ENCODE results near the gene KTN1.

Gene KTN1

DNA sequence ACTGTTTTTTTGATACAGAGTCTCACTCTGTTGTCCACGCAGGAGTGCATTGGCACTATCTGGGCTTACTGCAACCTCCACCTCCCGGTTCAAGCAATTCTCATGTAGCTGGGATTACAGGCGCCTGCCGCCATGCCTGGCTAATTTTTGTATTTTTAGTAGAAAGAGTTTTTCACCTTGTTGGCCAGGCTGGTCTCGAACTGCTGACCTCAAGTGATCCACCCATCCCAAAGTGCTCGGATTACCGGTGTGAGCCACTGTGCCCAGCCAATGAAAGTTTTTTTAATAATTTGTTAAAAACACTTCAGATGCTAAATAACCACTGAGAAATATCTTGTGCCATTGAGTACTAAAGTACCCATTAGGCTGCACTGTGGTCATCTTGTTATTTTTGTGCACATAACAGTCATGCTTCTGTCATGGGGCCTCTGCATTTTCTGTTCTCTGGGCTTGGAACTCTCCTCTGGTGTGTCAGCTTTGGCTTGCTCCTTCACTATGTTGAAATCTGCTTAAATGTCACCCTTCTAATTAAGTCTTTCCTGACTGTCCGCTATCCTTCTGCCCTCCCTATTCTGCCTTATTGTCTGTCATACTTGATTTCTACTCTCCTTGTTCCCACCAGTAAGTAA is 105.1 kb downstream of the KTN1 start:
- no peak for DNase-seq

DNA sequence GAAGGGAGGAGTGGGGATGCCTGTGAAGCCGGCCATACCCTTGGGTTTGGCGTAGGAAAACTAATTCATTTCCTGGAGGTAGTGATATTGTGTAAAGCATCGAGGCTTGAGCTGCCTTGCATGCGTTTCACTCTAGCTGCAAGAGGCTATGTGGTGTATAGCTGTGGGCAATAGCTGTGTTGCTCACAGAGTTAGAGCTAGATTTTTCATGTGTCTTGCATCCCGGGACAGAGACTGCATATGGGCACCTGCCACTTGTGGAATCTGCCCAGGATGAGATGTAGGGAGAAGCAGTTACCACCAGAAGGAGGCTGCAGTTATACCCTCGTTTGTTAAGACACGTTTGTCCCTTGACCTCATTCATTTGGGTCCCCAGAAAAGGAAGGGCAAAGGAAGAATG is 106.7 kb downstream of the KTN1 start:
- no peak for DNase-seq

DNA sequence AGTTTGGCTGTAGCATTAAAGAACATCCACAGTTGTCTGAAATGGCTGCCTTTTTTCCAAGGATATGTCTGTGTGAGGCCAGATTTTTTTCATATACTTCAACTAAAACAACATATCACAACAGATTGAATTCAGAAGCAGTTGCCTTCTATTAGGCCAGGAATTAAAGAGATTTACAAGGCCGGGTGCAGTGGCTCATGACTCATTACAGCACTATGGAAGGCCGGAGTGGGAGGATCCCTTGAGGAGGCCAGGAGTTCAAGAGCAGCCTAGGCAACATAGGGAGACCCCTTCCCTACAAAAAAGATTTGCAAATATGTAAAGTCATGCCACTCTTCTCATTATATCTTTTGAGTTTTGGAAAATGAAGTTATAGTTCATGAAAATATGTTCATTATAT is 108.6 kb downstream of the KTN1 start:
- DNase-seq = no peak

DNA sequence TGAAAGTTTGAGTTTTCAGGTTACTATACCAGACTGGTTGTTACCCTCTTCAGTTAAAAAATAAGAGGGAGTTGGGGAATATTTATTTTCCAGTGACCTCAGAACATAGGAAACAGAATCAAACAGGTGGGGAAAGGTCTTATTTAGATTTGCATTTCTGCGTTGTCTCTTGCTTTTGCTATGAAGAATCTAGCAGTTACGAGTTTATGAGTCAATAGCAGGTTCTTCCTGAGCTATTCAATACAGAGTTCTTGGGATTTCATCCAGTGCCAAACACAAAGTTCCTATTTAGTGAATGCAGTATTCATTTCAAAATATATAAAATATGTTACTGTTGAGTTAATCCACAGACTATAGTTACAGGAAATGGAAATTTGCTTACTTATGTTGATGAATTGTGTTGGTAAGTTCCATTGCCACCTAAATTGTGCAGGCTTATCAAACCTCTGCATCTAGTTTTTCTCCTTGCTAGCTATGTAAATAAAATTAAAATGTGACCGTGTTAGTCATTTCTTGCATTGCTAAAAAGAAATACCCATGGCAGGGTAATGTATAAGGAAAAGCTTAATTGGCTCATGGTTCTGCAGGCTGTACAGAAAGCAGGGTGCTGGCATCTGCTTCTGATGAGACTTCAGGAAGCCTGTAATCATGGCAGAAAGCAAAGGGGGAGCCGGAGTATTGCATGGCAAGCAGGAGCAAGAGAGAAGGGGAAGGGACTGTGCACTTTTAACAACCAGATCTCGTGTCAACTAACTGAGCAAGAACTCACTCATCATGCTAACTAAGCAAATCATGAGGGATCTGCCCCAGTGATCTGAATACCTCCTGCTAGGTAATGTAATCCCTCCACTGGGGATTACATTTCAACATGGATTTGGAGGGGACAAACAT is 110.2 kb downstream of the KTN1 start:
- DNase-seq = no peak

DNA sequence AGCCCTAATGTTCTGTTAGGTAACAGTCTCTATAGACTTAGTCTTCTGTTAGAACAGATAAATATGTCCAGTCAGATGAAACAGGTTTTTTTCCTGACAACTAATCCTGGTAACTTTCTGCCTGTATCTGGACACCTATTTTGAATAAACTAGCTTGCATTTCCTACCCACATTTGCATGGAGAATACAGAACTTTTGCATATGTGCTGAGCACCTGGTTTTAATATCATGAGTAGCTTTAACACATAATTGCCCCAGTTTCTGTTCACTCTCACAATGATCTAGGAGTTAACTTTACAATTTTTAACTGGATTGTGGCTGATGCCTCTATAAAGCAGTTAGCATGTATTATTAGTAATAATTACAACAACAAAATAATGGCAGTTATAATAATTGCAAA is 111.7 kb downstream of the KTN1 start:
- no peak for DNase-seq

DNA sequence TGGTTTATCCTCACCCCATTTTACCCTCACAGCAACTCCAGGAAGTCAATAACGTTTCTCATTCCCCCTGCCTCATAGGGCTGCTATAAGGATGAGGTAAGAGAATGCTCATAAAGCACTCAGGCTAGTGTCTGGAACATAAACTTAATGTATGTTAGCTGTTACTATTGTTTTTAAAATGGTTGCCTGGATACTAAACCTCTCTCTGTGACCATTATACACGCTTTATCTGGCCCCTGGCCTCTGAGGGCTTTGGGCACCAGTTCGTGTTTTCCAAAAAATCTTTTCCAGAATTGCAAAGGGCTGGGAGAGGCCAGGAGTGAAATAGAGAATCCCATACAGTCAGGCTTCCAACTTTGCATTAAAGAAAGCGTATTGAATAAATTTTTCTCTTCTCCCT is 113.9 kb downstream of the KTN1 start:
- no peak for DNase-seq

DNA sequence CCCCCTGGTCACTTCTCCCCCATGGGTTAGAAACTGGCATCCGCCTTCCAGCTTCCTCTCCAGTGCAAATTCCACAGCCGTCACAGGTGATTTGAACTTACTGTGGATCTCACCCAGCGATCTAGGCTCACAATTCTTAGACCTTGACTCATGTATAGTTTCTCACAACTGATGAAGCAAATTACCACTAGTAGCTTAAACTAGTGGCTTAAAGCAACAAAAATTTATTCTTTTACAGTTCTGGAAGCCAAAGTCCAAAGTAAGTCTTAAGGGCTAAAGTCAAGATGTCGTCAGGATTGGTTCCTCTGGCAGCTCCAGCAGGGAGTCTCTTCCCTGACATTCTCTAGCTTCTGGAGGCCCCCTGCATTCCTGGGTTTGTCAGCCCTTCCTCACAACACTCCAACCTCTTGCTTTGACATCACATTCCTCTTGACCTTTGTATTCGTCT is 117.4 kb downstream of the KTN1 start:
- DNase-seq = no peak

DNA sequence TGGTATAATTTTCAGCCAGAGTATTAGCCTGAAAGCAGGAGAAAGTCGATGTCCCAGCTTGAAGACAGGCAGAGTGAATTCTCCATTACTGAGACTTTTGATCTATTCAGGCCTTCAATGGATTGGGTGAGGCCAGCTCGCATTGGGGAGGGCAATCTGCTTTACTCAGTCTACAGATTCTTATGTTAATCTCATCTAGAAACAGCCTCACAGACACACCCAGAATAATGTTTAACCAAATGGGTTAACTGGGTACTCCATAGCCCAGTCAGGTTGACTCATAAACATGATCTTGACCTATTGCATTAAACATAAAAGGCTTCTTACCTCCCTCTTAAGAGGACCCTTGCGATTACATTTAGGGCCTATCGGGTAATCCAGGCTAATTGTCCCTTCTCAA is 118.0 kb downstream of the KTN1 start:
- no peak for DNase-seq

DNA sequence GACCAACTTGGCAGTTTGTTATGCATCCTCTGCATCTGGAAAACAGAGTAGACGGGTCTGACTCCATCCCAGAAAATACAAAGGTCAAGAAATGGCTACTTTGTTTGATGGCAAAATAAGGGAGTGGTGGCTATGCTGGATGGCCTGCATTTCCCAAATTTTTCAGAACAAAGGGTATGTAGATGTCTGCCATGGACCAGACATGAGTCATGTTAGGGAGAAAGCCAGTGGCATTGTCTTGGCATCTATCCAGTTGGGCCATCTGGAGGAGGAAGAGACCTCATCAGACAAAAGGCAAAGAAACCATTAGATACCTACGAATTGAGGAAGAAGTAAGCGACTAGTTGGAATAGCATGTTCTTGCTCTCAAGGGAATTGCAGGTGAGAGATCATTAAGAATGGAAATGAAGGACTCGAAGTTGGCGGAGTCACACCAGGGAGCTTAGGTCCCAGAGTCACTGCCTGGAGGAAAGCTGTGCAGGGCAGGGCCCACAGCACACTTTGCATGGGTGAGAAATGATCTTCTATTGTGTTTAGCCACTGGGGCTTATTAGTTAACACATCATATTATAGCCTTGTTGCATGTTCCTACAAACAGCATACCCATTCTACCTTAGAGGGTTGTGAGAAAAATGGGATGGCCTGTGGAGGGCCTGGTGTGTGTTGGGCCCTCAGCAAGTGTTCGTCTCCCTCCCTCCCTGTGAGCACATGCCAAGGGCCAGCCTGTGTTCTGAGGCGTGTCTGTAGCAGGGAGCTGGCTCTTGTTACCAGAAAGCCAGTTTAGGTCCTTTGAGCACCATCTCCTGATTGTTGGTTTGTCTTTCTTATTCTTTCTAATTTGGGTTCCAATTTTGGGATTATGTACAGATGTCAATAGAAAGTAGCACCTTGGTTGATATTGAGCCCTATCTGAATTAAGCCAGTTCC is 119.4 kb downstream of the KTN1 start:
- DNase-seq = no peak

DNA sequence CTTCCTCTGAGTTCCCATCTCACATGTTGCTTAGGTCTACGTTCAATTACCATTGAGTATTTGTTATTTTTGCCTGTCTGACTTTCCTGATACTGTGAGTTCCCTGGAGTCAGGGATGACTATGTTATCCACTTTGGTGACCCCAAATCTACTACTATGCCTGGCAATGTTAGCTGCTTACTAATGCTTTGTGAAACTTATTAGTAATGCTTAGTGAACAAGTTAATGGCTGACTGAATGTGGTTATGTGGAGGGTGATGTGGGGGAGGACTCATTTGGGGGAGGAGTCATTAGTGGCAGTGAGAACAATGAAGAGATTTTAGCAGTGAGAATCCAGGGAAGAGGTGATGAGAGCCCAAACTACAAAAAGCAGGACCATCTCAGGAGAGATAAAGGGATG is 121.6 kb downstream of the KTN1 start:
- DNase-seq = no peak

DNA sequence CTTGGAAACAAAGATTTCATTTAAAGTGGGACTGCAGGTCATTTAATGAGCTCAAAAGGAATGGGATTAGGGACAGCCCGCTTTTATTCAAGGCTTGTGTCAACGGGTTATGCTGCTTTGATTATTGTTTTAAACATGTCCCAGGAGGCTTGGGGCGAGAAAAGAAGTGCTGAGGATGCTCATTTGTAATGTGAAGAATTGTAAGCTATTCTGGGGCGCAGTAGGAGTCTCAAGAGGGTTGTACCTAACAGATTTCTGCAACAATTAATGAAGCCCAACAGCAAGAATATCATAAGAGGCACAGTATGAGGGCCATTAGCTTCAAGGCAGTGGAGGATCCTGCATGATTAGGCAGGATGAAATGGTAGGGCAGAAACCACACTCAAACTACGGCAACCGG is 122.5 kb downstream of the KTN1 start:
- no peak for DNase-seq

DNA sequence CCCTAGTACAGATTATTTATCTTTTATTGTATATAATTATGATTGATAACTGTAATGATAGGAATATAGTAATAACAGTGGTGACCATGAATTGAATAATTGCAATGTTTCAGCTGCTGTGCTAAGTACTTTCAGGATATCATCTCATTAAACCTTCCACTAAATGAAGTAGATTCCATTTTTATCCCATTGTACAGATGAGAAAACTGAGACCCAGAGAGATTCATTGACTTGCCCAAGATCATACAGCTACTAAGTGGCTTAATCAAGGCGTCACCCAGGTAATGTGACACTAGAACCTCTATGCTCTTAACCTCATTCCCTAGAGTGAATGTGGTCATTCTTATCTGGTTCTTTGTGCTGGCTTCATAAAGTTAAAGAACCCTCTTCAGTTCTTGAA is 124.6 kb downstream of the KTN1 start:
- no peak for DNase-seq

DNA sequence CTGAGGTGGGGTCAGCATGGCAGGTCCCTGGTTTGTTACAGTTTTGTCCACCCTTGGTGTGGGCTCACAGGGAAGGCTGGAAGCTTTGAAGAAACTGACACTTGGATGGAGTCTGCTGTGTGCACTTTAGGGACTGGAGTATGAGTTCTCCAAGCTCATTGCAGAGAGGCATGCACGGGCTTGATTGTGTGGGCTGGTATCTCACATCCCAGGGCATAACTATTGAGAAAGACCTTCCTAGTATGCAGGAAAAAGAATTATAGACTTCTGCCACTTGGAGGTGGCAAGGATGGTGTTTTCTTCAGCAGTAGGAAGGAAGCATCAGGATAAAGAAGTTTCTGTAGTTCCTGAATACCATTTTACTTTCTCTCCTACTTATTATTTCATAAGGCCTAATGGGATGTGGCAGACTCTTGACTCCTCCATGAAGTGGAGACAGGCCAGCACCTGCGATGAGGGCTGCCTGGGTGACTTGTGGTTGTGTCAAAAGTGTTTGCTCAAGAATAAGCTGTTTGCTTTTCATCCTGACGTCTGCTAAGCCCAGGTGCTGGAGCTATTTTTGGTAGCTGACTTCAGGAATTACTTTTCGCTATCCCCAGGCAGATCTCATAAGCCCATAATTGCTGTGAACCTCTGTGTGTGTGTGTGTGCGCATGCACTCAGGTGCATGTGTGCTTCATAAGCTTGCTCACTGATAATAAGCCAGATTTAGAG is 125.8 kb downstream of the KTN1 start:
- no peak for DNase-seq

DNA sequence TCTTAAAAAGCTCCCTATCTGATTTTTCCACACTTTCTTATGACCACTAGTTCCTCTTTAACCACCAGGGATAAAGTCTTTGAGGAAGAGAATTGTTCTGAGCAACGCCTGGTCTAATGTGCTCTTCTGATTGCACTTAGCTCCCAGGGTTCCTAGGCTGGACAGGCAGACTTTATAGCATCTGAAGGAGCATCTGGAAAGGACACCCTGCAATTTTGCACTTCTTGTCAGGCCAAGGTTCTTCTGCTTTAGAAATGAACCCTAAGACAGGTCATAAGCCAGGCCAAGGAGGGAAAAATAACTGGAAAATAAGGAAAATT is 126.3 kb downstream of the KTN1 start:
- no peak for DNase-seq

DNA sequence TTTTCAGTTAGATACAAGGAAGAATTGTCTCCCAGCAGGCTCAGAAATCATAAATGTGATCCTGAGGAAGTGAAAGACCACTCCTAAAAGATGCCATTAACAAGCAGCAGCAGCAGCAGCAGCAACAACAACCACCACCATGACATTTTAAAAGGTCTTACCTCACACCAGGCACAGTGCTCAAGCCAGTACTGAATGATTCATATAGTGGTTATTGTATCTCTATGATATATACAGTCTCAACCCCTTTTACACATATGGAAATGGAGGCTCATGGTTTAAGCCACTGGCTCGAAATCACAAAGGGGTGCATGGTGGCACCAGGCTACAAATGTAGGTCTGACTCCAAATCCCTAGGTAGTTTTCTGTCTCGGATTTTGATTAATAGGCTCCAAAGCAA is 126.9 kb downstream of the KTN1 start:
- DNase-seq = no peak

DNA sequence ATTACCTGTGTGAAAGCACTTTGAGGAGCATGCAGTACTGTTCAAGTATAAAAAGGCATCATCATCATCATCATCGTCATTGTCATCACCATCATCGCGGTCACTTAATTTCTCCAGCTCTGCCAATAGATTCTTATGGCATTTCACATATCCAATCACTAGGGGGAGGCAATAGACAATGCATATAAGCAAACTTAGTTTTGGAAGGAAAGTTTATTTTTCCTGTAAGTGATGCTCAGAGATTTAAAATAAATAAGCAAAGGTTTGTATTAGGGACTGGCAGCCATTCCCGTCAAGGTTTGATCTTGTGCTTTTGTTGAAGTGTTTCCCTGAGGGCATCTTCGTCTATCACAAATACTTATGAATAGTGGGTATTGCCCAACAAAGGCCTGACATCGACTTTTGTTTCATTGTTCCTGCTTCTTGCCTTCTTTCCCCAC is 127.4 kb downstream of the KTN1 start:
- DNase-seq = peak; percentile 18

DNA sequence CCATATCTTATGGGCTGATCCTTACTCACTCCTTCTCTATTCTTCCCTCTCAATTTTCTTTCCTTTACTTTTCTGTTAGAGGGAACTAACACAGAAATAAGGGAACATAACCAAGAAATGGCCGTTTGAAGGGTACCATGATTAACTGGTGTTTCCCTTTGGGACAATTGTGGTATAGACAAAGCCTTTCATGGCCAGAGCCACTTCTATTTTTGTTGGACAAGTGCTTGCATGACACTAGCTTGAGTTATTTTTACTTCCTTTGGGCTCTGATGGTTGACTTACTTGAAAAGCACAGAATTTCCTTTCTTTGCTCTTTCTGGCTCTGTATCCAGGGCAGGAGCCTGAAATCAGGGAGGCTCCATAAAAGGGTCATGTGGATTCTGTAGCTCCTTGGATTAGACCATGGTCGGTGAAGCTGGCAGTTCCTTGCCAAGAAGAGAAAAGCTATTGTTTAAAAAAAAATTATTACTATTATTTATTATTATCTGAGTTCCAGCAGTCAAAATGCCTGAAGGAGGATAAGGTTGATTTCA is 130.6 kb downstream of the KTN1 start:
- no peak for DNase-seq

DNA sequence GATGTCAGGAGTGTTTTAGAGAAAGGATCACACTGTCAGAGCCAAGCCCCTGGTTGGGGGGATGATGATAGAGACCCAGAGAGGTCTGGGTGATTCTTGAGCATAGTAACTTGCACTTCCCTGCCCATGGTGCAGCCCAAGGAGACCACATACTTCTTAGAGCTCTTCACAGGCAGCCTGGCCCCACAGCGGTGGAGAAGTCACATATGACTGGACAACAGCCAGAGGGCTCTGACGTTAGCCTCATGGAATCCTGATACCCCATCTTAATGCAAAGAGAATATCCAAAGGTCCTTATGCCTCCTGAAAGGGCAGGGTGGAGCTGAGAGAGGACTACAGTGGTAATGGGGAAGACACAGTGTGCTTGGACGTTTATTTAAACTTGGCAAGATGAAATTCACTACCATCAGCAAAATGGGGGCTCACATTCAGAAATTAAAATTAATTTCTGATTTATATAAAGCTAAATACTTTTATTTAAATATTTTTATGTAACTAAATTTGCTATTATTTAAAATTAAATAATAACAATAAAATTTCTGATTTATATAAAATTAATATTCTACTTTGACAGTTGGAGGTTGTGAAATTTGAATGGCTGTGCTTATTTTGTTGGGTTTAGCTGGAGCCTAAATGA is 131.3 kb downstream of the KTN1 start:
- DNase-seq = no peak

DNA sequence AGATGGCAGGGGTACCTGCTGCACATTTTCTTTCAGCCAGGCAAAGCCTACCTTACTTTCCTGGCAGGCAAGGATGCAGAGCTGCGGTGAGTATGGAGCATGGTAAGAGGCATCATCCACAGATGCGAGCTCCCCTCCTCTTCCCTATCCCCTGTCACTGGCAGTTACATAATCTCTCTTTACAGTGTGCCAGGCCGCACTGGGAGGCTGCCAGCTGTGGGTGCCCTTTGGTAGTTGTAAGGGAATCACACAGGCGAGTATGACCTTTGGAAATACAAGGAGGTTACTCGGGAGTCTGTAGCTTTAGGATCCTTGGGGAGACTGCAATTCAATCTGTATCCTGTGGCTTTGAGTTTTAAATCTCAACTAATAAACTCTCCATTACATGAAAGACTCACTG is 132.5 kb downstream of the KTN1 start:
- DNase-seq = no peak

DNA sequence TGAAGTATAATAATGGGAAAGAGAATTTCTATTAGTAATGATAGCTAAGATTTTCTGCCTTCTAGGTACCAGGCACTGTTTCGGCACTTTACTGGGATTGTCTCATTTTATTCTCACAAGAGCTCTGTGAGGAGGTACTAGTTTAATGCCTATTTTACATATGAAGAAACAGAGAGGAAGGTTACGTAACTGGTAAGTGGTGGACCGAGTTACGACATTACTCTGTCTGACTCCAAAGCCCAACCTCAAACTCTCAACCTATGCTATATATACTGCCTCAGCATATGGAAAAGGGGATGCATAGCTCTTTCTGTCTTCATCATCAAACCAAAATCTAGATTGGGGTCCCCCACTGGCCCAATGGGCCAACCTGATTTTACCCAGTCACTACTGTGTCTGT is 133.5 kb downstream of the KTN1 start:
- no peak for DNase-seq

DNA sequence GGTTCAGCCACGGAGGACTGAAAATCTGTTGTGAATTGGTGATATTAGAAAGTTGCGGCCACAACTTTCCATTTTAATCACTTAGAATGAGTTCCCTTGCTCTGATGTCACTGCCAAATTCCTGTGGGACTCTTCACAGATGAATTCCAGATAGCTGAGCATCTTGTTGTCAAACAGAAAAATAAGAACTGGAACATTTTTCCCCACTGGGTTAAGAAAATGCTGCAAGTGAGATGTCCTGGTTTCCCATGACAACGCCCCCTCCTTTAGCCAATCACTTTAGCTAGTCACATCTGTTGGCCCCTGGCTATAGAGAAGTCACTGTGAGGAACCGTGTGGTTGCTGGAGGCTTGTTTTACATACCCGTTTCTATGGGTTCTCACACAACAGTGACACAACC is 135.9 kb downstream of the KTN1 start:
- no peak for DNase-seq

DNA sequence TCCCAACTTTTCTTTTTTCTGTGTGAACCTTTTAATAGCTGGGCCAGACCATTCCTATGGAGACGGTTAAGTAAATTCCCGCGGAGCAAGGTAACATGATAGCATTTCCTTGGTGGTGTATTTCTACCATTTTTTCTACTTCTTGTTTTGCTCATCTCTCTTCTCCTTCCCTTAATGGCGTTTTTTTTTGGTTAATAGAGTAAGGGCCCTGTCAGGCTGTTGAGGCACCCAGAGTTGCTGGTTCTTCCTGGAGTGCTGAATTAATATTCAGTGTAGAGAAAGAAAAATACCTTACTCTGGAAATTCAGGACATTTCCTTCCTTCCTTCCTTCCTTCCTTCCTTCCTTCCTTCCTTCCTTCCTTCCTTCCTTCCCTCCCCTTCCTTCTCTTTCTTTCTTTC is 137.6 kb downstream of the KTN1 start:
- no peak for DNase-seq
